Suppressor macrophage (primary cell): ENCODE results near the gene CCR1.
A peak's percentile ranks its signal among the peaks of the same experiment; 100 is the strongest.

Experiments
- DNase-seq, 4 experiments: peaks; one replicate each; pipeline ENCODE4 v3.0.0-alpha.2; 2020 to 2022

The CCR1 gene

DNA sequence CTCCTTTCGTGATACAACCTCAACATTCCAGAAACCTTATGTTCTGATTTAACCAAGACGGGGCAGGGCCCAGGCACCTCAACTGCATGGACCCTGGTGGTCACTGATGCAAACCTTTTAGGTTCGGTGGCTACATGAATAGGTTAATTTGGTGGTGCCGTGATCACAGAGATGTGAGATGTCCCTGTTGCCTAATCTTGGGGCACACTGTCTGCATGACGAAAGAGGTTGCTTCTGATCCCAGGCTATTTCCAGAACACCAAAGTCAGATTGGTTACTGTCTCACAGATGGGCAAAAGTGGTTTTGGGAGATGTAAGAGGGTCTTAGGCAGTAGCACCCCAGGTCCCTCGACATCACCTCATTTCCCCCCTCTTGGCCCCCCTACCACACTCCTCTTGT is 4.0 kb upstream of the CCR1 start:
- DNase-seq: no peak

GRCh38 chr3:46209746-46210470 is 1.8 kb upstream of the CCR1 start:
- peak; percentile 68 to 82 (median 80) for DNase-seq

DNA sequence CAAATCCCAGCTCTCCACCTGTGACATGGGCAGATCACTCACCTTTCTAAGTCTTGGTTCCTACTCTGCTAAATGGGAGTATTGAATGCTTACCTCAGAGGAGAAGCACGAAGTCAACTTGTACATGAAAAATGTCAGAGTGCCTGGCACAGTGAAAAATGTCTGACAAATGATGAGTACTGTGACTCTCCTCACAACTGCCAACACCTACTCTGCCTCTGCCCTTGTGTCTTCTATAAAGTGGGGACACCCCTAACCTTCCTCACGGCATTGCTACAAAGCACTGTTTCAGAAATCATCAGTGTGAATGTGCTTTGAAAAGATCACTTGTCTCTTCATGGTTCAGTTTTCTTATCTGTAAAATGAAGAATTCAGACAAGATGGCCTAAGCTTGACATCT is 940 bp upstream of the CCR1 start:
- DNase-seq: no peak

GRCh38 chr3:46207514-46207913 is 599 bp downstream of the CCR1 start:
- peak in 2 of 4 experiments; percentile 34 for DNase-seq

DNA sequence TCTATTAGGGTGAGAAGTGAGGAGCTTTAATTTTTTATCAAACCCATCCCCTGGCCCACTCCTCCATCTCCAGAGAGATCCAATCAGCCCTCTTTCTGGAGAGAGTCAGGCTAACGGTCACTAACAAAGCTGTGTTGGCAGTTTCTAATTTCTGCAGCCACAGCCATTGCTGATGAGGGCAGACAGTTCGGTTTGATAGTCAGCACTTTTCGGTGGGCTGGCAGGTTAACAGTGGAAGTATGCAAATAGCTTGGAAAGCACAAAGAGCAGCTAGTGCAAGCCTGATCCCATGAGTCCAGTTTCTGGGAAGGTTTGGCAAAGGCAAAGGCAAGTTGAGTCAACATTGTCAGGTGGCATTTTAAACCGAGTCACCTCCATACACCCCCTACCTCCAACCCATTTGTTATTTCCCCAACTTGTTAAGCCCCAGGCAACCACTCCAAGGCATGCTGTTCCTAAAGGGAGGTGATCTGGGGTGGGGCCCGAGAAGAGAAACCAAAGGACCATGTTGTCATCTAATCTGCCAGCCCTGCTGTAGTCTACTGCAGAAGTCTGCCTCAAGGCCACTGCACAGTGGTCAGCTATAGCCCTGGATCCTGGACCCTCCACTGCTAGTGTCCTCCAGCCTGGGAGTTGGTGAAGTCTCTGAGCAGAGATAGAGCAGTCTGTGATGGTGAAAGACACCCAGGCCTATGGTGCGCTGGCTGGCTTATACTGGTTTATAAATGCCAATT is 1.7 kb downstream of the CCR1 start:
- peak in 3 of 4 experiments; percentile 51 to 77 (median 56) for DNase-seq

DNA sequence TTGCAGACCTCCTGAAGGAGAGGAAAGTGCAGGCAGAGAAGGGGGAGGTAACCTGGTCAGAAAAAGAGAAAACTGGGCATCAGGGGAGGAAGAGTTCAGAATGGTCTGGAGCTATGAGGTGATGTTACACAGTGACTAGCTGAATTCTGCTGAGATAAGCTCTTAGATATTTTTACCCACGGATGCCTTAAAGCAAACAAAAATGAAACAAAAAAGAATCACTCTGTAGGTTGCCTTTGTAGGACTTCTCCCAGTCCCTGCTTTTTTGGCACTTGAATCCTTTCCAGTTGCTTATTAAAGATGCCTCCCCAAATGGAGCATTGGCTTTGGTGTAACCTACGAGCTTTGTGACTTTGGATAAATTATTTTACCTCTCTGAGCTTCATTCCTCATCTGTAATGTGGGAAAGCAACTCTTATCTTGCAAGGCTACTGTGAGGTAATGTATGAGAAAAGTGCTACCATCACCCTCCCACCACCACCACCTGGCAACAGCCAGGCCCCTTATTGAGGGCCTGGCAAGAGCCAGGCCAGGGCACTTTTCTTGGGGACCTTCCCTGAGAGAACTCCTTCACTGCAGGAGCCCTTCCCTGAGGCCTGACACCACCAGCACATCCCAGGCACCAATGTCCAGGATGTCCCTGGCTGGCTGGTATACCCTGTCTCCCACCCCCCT is 2.7 kb downstream of the CCR1 start:
- no peak for DNase-seq

DNA sequence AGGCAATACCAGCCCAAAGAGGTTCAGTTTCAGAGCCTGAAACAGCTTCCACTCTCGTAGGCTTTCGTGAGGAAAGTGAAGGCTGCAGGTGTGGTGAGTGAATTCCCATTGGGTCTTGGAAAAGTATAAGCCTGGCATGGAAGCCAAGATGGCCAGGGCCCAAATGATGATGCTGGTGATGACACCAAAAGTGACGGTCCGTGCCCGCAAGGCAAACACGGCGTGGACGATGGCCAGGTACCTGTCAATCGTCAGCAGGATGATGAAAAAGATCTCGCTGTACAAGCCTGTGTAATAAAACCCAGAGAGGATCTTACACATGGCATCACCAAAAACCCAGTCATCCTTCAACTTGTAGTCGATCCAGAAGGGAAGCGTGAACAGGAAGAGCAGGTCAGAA is 4.4 kb downstream of the CCR1 start:
- DNase-seq: no peak

- peak; percentile 48 to 68 (median 60) for DNase-seq
Observed at GRCh38 chr3:46202535-46202934, 5.6 kb downstream of the CCR1 start.

- no peak for DNase-seq
Observed at GRCh38 chr3:46200790-46201189, 7.3 kb downstream of the CCR1 start.

DNA sequence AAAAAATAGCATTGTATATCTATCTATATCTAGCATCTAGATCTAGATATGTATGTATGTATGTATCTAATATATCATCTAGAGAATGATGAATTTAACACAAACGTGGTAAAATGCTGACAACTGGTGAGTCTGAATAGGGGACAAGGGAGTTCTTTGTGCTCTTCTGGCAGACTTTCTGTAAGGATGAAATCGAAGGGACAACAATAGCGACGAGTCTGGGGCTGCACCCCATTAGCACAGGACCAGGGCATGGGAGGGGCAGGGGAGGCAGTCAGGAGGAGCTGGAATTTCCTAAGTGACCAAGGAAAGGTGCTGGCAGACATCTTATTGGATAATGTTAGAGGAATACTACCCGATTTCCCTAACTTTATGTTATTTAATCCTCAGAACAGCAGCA is 7.9 kb downstream of the CCR1 start:
- DNase-seq: no peak

DNA sequence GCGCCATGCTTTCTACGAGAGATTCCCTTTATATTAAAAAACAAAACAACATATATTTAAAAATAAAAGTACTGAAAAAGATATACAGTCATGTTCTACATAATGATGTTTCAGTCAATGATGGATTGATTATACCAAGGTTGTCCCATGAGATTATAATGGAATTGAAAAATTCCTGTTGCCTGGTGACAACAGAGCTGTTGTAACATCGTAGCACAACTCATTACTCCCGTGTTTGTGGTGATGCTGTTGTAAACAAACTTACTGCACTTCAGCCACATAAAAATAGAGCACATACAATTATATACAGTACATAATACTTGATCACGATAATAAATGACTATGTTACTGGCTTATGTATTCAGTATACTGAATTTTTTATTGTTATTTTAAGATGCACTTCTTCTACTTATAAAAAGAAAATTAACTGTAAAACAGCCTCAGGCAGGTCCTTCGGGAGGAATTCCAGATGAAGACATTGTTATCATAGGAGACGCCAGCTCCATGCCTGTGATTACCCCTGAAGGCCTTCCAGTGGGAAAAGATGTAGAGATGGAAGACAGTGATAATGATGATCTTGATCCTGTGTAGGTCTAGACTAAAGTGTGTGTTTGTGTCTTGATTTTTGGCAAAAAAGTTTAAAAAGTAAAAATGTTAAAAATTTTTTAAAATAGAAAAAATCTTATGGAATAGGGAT is 11.7 kb downstream of the CCR1 start:
- no peak for DNase-seq

DNA sequence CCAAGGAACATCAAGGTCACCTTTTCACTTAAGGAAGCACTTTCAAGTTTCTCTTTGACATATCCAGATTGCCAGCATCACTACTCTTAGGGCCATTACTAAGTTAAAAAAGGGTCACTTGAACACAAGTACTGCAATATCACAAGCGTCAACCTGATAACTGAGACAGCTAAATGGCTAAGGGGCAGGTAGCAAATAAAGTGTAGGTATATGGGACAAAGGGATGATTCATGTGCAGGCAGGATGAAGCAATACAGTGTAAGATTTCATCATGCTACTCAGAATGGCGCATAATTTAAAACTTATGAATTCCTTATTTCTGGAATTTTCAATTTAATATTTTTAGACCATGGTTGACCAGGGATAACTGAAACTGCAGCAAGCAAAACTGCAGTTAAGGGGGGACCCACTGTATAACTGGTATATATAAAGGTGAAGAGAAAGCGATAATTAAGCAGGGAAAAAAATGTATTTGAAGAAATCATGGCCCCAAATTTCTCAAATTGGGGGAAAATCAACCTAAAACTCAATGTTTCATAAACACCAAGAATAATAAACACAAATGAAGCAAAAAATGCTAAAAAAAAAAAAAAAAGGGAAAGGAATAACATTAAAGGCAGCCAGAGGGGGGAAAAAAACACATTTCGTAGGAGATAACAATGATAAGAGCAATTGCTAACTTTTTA is 13.1 kb downstream of the CCR1 start:
- DNase-seq: no peak

DNA sequence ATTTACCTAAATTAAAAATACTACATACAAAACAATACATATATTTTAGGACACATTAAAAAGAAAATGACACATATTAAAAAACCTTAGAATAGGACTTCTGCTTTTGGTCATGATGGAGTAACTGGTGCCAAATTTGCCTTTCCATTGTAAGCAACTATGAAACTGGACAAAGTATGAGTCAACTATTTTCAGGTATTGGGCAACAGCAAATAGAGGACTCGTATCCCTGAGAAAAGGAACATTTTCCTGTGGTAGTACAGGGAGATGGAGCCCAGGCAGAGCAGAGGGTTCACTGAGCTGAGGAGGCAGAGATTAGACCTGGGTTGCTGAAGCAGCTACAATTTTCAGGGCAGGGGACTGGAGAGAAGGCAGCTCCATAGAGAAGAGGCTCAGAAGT is 14.7 kb downstream of the CCR1 start:
- DNase-seq: peak; percentile 55 to 91 (median 77)

DNA sequence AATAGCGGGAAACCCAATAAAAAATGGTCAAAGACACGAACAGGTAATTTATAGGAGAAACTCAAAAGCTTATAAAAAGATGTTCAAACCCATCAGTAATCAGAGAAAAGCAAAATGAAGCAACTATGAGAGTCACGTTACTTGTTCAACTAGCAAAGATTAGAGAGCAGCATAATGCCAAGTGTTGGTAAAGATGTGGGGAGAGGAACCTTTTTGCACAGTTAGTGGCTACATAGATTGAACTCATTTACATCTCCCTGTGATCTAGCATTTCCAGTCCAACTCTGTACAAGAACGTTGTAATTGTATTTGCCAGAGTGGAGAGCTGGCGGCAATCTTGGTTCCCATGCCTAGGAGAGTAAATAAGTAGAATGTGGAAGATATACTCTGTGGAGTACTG is 15.2 kb downstream of the CCR1 start:
- no peak for DNase-seq

DNA sequence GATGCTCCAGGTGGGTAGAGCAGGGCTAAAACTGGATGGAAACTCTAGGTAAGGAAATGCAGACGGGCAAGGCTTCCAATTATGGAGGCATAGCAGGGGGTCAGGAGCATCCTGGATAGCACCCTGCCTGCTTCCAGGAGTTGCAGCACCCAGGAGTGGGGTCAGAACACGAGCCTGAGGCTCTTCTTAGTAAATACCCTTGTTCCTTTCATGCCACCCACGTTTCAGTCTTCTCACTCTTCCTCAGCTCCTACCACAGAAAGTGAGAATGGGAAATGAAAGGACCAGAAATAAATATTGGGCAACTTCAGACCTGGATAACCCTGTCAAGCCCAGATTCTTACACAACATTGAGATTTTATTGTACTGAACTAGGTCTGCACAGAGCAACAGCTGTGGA is 16.4 kb downstream of the CCR1 start:
- DNase-seq: peak; percentile 37 to 84 (median 77)

DNA sequence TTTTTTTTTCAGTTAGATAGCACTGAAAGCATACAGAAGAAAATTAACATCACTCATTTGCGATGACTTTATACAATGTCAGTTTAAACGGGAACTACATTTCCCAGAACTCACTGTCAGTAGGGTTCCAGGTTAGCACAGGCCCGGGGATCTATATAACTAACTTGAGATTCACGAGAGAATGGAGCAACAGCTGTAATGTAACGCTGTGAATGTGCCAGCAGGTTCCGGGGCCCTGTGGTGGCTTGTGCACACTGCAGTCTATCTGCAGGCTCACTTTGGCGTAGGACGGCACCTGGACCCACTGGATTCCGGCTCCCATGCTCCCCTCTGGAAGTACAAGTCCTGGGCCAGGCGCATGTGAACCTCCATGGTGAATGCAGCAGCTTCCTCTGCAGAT is 19.4 kb downstream of the CCR1 start:
- no peak for DNase-seq

- peak; percentile 65 to 87 (median 84) for DNase-seq
Observed at GRCh38 chr3:46187876-46188275, 20.2 kb downstream of the CCR1 start.

- DNase-seq: no peak
Observed at GRCh38 chr3:46187341-46187700, 20.8 kb downstream of the CCR1 start.

GRCh38 chr3:46186471-46187340 is 21.4 kb downstream of the CCR1 start:
- peak; percentile 45 to 74 (median 60) for DNase-seq

DNA sequence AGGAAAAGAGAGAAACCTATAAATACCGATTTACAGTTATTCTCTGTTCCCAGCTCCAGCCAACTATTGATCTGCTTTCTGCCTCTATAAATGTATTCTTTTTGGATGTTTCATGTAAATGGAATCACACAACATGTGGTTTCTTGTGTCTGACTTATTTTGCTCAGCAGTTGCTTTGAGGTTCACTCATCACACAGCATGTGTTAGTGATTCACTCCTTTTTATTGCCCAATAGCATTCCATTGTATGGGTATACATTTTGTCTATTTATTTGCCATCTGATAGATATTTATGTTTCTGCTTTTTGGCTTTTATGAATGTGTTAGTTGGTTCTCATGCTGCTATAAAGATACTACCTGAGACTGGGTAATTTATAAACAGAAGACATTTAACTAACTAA is 23.6 kb downstream of the CCR1 start:
- DNase-seq: peak in 3 of 4 experiments; percentile 27 to 75 (median 70)

DNA sequence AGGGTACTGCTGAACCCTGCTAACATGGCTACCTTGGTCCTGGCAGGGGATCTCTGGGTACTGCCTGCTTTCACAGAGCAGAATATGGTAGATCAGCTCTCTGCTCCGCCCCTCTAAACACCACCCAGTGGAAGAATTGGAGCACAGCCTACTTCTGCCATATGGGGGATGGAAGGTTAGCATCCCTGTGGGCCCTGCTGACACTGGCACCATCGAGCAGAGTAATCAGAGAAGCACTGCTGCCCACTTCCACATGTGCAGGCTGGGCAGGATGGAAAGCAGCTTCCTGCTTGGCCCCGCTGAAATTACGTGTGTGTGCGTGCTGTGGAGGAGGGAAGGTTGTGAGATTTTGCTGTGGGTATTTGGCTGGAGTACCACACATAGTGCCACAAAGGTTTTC is 24.8 kb downstream of the CCR1 start:
- DNase-seq: peak; percentile 83 to 90 (median 88)
